Ectodermal cell (in vitro differentiated cells): Measurements from ENCODE around the gene NOP58. TPM values are rescaled to one million over a fixed set of nuclear protein-coding genes. Genes with fewer than 3 reads are reported as not detected.
"Not testable (repeated sequence)": the region's sequence is repeated elsewhere in the genome, so short reads cannot be mapped to it uniquely, and the experiment has no call there.

ENCODE experiments used
- H3K27ac ChIP-seq: 2 replicates; pipeline ENCODE4 v1.7.0; 2013; ENCODE audit warnings: mild to moderate bottlenecking, low read depth, low read length; ENCODE audit not compliant: insufficient read depth, poor library complexity, severe bottlenecking
- H3K27me3 ChIP-seq: 2 replicates; pipeline ENCODE4 v1.7.0; 2013; ENCODE audit warnings: mild to moderate bottlenecking, low read length; ENCODE audit not compliant: insufficient read depth, control insufficient read depth, poor library complexity, severe bottlenecking
- H3K36me3 ChIP-seq: one replicate; pipeline ENCODE4 v1.7.0; 2013; ENCODE audit warnings: low read length; ENCODE audit not compliant: control insufficient read depth, insufficient read depth
- H3K4me1 ChIP-seq: one replicate; pipeline ENCODE4 v1.7.0; 2013; ENCODE audit warnings: low read length; ENCODE audit not compliant: control insufficient read depth, insufficient read depth
- H3K4me3 ChIP-seq: 2 replicates; pipeline ENCODE4 v1.7.0; 2013; ENCODE audit warnings: low read depth, low read length, control low read depth; ENCODE audit not compliant: insufficient read depth
- H3K9me3 ChIP-seq: 2 replicates; pipeline ENCODE4 v1.7.0; 2013; ENCODE audit warnings: mild to moderate bottlenecking, low read length, moderate library complexity; ENCODE audit not compliant: control insufficient read depth
- WGBS, 2 experiments: methylation state at CpG; one replicate each; pipeline ENCODE4 v1.1.7; 2013; ENCODE audit warnings: missing lambda C conversion rate in 2 of 2; 5-methylcytosine and 5-hydroxymethylcytosine counted together
- polyA plus RNA-seq, 4 experiments: library from polyadenylated mRNA; stranded (reverse); fragments of 50-300 nt; gene quantifications; one replicate each; pipeline ENCODE4 v1.2.3, GENCODE V29; 2013

Gene NOP58, protein sequence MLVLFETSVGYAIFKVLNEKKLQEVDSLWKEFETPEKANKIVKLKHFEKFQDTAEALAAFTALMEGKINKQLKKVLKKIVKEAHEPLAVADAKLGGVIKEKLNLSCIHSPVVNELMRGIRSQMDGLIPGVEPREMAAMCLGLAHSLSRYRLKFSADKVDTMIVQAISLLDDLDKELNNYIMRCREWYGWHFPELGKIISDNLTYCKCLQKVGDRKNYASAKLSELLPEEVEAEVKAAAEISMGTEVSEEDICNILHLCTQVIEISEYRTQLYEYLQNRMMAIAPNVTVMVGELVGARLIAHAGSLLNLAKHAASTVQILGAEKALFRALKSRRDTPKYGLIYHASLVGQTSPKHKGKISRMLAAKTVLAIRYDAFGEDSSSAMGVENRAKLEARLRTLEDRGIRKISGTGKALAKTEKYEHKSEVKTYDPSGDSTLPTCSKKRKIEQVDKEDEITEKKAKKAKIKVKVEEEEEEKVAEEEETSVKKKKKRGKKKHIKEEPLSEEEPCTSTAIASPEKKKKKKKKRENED
- polyA plus RNA-seq (2013, experiment 1 of 4), result 99.6 TPM
- polyA plus RNA-seq (2013, experiment 2 of 4), result 107 TPM
- 79.0 TPM for polyA plus RNA-seq (2013, experiment 3 of 4)
- polyA plus RNA-seq (2013, experiment 4 of 4), result 85.4 TPM

DNA sequence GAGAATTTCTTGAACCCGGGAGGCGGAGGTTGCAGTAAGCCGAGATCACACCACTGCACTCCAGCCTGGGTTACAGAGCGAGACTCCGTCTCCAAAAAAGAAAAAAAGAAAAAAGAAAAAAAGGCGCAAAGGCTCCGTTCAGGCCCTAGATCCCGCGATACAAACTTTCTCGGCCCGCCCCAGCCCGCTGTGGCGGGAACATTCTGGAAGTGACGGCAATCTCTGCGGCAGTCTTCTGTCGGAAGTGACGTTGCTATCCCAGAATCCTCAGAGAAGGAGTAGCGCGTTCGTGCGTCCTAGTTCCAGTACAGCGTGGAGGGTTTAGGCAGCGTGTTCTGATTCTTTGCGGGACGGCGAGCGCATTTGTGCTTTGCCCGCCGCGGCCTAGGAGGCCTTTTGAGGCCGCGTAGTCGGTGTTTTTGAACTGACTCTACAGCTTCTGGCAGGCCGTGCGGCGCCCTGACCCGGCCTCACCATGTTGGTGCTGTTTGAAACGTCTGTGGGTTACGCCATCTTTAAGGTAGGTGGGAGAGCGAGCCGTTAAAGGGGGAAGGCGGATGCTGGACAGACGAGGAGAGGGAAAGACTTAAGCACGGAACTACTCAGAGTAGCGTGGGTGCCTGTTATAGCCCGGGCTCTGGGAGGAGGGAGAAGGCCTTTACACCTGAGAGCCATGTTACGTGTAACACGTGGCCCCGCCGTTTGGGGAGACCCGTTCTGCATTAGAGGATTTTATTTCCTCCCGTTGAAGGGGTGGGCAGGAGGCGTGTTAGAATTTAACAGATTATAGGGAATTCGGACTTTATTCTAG lies at the start of gene NOP58:
Gene NOP58 (plus strand): TSS at position 297 of the 811 bp plus-strand sequence. CDS start 179 bp downstream, at position 476.
- peak within 1 kb of the TSS; percentile 87 for H3K27ac ChIP-seq

DNA sequence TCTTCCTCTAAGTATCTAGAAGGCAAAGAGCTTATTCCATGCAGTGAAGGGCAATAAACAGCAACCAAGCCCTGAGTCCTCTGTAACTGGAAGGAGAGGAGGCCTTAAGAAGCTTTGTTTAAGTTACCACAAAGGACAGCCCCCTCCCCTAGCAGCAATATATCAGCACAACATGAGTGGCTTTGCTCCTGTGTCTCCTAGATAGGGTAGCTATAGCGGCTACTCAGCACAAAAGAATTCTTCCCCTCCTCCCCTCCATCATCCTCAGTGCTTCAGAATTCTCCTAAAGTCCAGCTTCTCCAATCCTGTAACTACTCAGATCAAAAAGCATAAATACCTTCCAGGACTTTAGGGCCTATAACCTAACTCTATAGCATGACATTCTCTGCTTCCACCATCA lies 43.7 kb upstream of the NOP58 start:
- WGBS, 2 experiments, result 43 to 51% methylated on average over 1 of the region's 1 CpG
- H3K27ac ChIP-seq, result peak overlapping the region; percentile 30
- H3K9me3 ChIP-seq, result no peaks in the 10 kb centered on the region
- peaks cover 5% of the 10 kb centered on the region for H3K4me1 ChIP-seq
- no peaks in the 10 kb centered on the region for H3K27me3 ChIP-seq
- no peak overlapping the region for H3K4me3 ChIP-seq
- H3K36me3 ChIP-seq, result peaks cover 13% of the 10 kb centered on the region

More for the DNA sequence above, at the start of gene NOP58:
- H3K9me3 ChIP-seq, result no peaks in the 10 kb centered on the region
- no peaks in the 10 kb centered on the region for H3K27me3 ChIP-seq
- no peaks in the 10 kb centered on the region for H3K4me1 ChIP-seq
- WGBS, 2 experiments, result 1% methylated on average over 54 of the region's 54 CpGs
- H3K36me3 ChIP-seq, result no peaks in the 10 kb centered on the region
- peak within 1 kb of the TSS; percentile 68 for H3K4me3 ChIP-seq

DNA sequence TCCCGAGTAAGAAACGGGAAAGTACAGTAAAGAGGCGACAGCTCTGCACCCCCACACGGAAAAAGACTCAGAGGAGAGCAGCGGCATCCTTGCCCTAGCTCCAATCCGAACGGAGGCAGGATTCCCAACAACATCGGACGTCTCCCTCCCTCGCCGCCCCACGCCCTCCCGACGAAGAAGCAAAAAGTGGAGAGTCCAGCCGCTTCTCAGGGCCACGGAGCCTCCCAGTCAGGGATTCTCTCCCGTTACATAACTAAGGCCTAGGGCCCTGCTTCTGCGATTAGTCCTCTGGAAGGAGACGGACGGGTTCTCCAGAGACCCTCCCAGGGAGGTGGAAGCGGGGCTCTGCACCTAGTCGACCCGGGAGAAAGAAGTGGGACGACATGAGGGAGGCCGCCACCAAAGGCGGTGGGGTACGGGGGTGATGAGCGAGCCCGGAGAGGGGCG lies 27.8 kb upstream of the NOP58 start:
- H3K27me3 ChIP-seq, result no peaks in the 10 kb centered on the region
- H3K9me3 ChIP-seq, result no peaks in the 10 kb centered on the region
- H3K4me3 ChIP-seq, result peak overlapping the region; percentile 97
- WGBS, 2 experiments, result 0 to 1% methylated on average over 30 of the region's 30 CpGs
- no peaks in the 10 kb centered on the region for H3K36me3 ChIP-seq
- H3K27ac ChIP-seq, result peak overlapping the region; percentile 90
- H3K4me1 ChIP-seq, result peaks cover 5% of the 10 kb centered on the region

DNA sequence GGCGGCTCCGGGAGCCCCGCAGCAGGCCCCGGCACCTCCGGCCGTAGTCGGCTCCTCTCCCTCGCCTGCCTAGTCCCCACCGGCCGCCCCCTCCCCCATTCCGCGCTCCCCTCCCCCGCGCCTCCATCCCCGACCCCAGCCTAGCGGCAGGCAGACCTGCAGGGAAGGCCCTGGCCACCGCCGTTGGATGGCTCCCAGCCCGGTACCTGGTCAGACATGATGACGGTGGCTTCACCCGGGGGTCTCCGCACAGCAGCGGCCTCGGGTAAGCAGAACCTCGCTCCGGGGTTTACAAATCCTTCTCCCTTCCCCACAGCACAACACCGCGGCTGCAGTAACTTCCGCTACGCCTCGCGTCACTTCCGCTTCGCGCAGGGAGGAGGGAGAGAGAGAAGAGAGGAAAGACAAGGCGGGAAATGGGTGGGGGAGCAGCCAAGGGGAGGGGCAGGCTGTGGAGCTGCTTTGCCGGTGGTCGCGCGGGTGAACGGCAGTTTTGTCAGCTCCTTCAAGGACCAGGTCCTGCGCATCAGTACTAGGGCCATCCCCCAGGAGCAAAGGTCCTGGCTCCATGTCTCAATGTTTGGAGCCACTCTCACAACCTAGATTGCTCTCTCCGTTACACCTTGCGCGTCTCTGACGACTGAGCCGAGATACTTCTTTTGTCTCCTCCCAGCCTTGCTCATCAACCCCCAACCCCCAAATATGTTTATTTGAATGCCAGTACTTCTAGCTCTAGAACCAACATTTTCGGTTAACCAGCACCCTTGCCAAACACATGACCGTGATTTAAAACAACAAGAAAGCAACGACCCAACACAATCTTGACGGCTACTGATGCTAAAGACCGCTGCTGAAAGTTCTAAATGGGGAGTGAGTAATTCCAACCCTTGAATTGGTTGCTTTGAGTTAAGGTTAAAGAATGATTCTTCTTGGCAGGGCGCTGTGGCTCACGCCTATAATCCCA lies 27.0 kb upstream of the NOP58 start, which contains the start of gene SUMO1:
Gene SUMO1 (minus strand): TSS at position 364 of the 964 bp plus-strand sequence. CDS start 146 bp downstream, at position 218.
- 9% methylated on average over 51 to 54 of the region's 54 CpGs for WGBS, 2 experiments
- Histone ChIP-seq H3K27me3 (no peaks in the 10 kb centered on the region), H3K4me1 (peaks cover 5% of the 10 kb centered on the region), H3K9me3 (no peaks in the 10 kb centered on the region), H3K36me3 (no peaks in the 10 kb centered on the region), H3K27ac (peak within 1 kb of the TSS; percentile 90), H3K4me3 (peak within 1 kb of the TSS; percentile 97)

DNA sequence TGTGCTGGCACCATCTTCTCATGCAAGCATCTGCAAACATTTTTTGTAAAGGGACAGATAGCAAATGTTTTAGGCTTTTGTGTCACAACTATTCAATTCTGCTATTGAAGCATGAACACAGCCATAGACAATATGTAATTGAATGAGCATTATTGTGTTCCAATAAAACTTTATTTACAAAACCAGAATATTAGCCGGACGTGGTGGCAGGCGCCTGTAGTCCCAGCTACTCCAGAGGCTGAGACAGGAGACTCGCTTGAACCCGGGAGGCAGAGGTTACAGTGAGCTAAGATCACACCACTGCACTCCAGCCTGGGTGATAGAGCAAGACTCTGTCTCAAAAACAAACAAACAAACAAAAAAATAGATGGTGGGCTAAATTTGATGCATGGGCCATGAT lies 17.9 kb upstream of the NOP58 start:
- not testable (repeated sequence) for H3K4me1 ChIP-seq, H3K36me3 ChIP-seq, H3K27me3 ChIP-seq, H3K9me3 ChIP-seq, H3K4me3 ChIP-seq, H3K27ac ChIP-seq
- WGBS, 2 experiments, result 82 to 97% methylated on average over 5 of the region's 5 CpGs

DNA sequence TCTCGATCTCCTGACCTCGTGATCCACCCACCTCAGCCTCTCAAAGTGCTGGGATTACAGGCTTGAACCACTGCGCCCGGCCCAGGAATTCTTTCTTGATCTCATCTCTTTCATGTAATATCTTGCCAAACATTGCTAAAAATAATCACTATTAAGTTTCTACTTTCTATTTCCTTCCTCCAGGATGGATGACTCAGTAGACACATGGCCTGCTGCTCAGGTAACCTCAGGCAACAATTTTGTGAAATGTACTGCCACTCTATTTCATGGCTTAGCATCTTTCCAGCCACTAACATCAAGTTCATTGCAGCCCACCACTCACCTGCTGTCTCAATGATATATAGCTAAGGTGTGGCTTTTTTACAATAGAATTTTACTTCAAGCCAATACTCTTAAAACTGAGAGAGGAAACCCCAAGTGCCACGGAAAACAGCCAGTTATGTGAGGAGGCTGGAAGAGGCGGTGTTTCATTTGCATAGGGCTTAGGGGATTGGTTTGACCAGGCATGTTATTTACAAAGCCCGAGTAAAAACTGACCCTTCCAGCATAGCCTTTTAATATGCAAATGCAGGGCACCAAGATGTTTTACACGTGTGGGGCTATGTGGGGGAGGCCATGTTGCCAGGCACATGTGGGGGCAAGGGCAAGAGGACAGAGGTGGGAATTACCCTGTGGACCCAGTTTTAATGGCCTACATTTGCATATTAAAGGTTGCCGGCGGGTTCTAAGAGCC lies 15.9 kb upstream of the NOP58 start:
- peak overlapping the region; percentile 8 for H3K27ac ChIP-seq
- H3K4me1 ChIP-seq, result no peaks in the 10 kb centered on the region
- H3K4me3 ChIP-seq, result peak overlapping the region; percentile 6

DNA sequence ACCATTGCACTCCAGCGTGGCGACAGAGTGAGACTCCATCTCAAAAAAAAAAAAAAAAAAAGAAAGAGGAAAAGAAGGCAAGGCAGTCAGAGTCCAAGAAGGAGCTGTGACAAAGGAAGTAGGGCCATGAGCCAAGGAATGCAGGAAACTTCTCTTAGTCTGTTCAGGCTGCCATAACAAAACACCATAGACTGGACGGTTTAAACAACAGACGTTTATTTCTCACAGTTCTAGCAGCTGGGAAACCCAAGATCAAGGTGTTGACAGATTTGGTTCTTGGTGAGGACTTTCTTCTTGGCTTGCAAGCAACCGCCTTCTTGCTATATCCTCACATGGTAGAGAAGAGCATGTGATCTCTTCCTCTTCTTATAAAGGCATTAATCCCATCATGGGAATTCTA lies 14.1 kb upstream of the NOP58 start:
- Histone ChIP-seq H3K27me3 (no peaks in the 10 kb centered on the region), H3K4me1 (no peaks in the 10 kb centered on the region), H3K36me3 (no peaks in the 10 kb centered on the region), H3K4me3 (no peak overlapping the region), H3K27ac (no peak overlapping the region), H3K9me3 (no peaks in the 10 kb centered on the region)
- WGBS, 2 experiments, result 93 to 98% methylated on average over 5 of the region's 5 CpGs

More for the DNA sequence above, 15.9 kb upstream of the NOP58 start:
- H3K27me3 ChIP-seq, result no peaks in the 10 kb centered on the region
- no peaks in the 10 kb centered on the region for H3K9me3 ChIP-seq
- no peaks in the 10 kb centered on the region for H3K36me3 ChIP-seq
- WGBS, 2 experiments, result 36 to 42% methylated on average over 10 of the region's 10 CpGs

DNA sequence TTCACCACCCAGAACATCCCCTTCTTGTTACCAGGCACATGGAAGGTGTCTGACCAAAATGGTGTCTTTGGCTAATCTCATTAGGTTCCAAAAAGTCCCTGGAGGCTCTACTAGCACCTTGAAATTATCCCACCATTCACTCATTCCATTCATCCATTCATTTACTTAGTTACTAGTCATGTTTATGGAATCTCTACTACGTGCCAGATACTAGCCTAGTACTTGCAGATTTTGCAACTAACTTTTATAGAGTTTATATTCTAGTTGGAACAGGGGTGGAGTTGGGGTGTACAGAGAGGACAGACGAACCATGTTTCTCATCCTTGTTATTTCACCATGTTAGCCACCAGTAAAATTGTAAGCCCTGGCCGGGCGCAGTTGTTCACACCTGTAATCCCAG lies 4.0 kb upstream of the NOP58 start:
- no peaks in the 10 kb centered on the region for H3K9me3 ChIP-seq
- no peak overlapping the region for H3K4me3 ChIP-seq
- no peak overlapping the region for H3K27ac ChIP-seq
- 73 to 75% methylated on average over 4 of the region's 4 CpGs for WGBS, 2 experiments
- no peaks in the 10 kb centered on the region for H3K4me1 ChIP-seq
- no peaks in the 10 kb centered on the region for H3K27me3 ChIP-seq
- no peaks in the 10 kb centered on the region for H3K36me3 ChIP-seq

DNA sequence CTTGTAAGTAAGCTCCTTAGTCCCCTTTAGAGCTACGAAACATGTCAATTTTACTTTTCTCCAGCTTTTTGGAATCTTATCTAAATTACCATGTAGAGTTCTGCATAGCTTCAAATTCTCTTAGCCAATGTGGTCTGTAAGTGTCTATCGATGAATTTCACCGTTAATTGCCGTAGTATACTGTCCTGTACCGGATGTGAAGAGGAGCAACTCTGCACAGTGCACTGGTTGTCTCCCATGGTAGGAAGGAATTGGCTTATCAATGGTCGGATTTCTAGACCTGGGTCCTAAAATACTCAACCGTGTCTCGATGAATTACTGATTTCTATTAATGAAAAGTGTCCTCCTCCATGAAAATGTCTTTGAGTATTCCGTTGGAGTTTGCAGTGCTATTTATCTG lies 1.9 kb downstream of the NOP58 start:
- no peak overlapping the region for H3K27ac ChIP-seq
- H3K9me3 ChIP-seq, result no peaks in the 10 kb centered on the region
- no peaks in the 10 kb centered on the region for H3K4me1 ChIP-seq
- no peaks in the 10 kb centered on the region for H3K27me3 ChIP-seq
- H3K36me3 ChIP-seq, result no peaks in the 10 kb centered on the region
- 38 to 44% methylated on average over 9 of the region's 9 CpGs for WGBS, 2 experiments
- peak overlapping the region; percentile 68 for H3K4me3 ChIP-seq
